Calu3 (cell line): Measurements from ENCODE around the gene FAM13B. TPM values are rescaled to one million over a fixed set of nuclear protein-coding genes. Genes with fewer than 3 reads are reported as not detected.

Source experiments
- BruUV-seq: library from RNA; stranded (reverse); fragments of 400-500 nt; replicated peaks from 2 replicates; lab custom pipeline; 2021; lab: Mats Ljungman, UMichigan
- CTCF ChIA-PET: fragments of 300-600 bp; sonication (Branson Sonifier 250); formaldehyde crosslinking; loops from one replicate; lab custom pipeline; 2022; ENCODE audit warnings: antibody characterized with exemption; lab: Charles Lee
- DNase-seq: peaks from one replicate; pipeline ENCODE4 v3.0.0; 2022
- H3K27ac Mint-ChIP-seq: one replicate; pipeline ENCODE4 v1.8.0; 2022; ENCODE audit warnings: mixed read lengths; ENCODE audit not compliant: unreplicated experiment
- H3K27me3 Mint-ChIP-seq: one replicate; pipeline ENCODE4 v1.8.0; 2022; ENCODE audit warnings: mixed read lengths; ENCODE audit not compliant: unreplicated experiment
- H3K36me3 Mint-ChIP-seq: one replicate; pipeline ENCODE4 v1.8.0; 2022; ENCODE audit warnings: mild to moderate bottlenecking, moderate library complexity, mixed read lengths; ENCODE audit not compliant: insufficient read depth, unreplicated experiment
- H3K4me1 Mint-ChIP-seq: one replicate; pipeline ENCODE4 v1.8.0; 2022; ENCODE audit warnings: mild to moderate bottlenecking, low read depth, mixed read lengths; ENCODE audit not compliant: unreplicated experiment
- H3K4me3 Mint-ChIP-seq: one replicate; pipeline ENCODE4 v1.8.0; 2022; ENCODE audit warnings: mild to moderate bottlenecking, low read depth, moderate library complexity, mixed read lengths; ENCODE audit not compliant: unreplicated experiment
- H3K9me3 Mint-ChIP-seq: one replicate; pipeline ENCODE4 v1.8.0; 2022; ENCODE audit warnings: low read depth, mixed read lengths; ENCODE audit not compliant: unreplicated experiment
- intact Hi-C: fragments of 100-400 bp; cut with micrococcal nuclease; formaldehyde crosslinking; loops from one replicate; pipeline ENCODE4 v1.10.0; 2022; ENCODE audit not compliant: unreplicated experiment
- total RNA-seq: library from RNA; stranded (reverse); gene quantifications from 2 replicates; pipeline ENCODE4 v1.2.3, GENCODE V29; 2022
- TF ChIP-seq, protein P1 (sequence below): fragments of 200-600 bp; IDR thresholded peaks from one replicate; pipeline ENCODE4 v1.8.0; 2022; ENCODE audit warnings: antibody characterized with exemption; ENCODE audit not compliant: unreplicated experiment

Gene FAM13B
- total RNA-seq, 1 experiment from 2014 or later = 34.9 TPM

GRCh38 chr5:138037271-138037670, 4.4 kb upstream of the FAM13B start:
- Mint-ChIP-seq H3K4me1 (peaks cover 15% of the 10 kb centered on the region), H3K9me3 (no peaks in the 10 kb centered on the region), H3K36me3 (peaks cover 21% of the 10 kb centered on the region), H3K27me3 (no peaks in the 10 kb centered on the region), H3K27ac (no peak overlapping the region), H3K4me3 (no peak overlapping the region)
- no TSS peak for BruUV-seq
- CTCF ChIA-PET = no interaction called here
- DNase-seq = no peak
- TF ChIP-seq, protein P1, sequence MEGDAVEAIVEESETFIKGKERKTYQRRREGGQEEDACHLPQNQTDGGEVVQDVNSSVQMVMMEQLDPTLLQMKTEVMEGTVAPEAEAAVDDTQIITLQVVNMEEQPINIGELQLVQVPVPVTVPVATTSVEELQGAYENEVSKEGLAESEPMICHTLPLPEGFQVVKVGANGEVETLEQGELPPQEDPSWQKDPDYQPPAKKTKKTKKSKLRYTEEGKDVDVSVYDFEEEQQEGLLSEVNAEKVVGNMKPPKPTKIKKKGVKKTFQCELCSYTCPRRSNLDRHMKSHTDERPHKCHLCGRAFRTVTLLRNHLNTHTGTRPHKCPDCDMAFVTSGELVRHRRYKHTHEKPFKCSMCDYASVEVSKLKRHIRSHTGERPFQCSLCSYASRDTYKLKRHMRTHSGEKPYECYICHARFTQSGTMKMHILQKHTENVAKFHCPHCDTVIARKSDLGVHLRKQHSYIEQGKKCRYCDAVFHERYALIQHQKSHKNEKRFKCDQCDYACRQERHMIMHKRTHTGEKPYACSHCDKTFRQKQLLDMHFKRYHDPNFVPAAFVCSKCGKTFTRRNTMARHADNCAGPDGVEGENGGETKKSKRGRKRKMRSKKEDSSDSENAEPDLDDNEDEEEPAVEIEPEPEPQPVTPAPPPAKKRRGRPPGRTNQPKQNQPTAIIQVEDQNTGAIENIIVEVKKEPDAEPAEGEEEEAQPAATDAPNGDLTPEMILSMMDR = no peak
- intact Hi-C loops = no loop called here

- peak overlapping the region; percentile 59 for H3K27ac Mint-ChIP-seq
- intact Hi-C loops = loop anchor here (1.0 kb wide), 2 partner anchors 32 to 97 kb away; no protein-coding TSS in a partner anchor
- no peaks in the 10 kb centered on the region for H3K27me3 Mint-ChIP-seq
- no peaks in the 10 kb centered on the region for H3K9me3 Mint-ChIP-seq
- TF ChIP-seq, protein P1 = peak; percentile 87
- BruUV-seq = no TSS peak
- CTCF ChIA-PET = interaction anchor here (0.6 to 1.7 kb wide), 11 partner anchors 10 to 543 kb away, joined by 3 to 20 read pairs (median 3); no protein-coding TSS in a partner anchor
- peaks cover 30% of the 10 kb centered on the region for H3K36me3 Mint-ChIP-seq
- no peak overlapping the region for H3K4me3 Mint-ChIP-seq
- peaks cover 22% of the 10 kb centered on the region for H3K4me1 Mint-ChIP-seq
- peak; percentile 80 for DNase-seq
These were observed 3.0 kb upstream of the FAM13B start for GRCh38 chr5:138035605-138036537.

- DNase-seq = no peak
- CTCF ChIA-PET = interaction anchor here (0.7 to 1.5 kb wide), 3 partner anchors 11 to 55 kb away, joined by 3 to 6 read pairs (median 3); no protein-coding TSS in a partner anchor
- TF ChIP-seq, protein P1 = no peak
- intact Hi-C loops = no loop called here
- BruUV-seq = no TSS peak
- Mint-ChIP-seq H3K36me3 (peaks cover 40% of the 10 kb centered on the region), H3K4me3 (peak overlapping the region; percentile 100), H3K27ac (peak overlapping the region; percentile 98), H3K4me1 (peaks cover 40% of the 10 kb centered on the region), H3K9me3 (no peaks in the 10 kb centered on the region), H3K27me3 (no peaks in the 10 kb centered on the region)
These were observed 1.0 kb upstream of the FAM13B start for GRCh38 chr5:138033907-138034306.

GRCh38 chr5:138033386-138033808, 518 bp upstream of the FAM13B start:
- peaks cover 40% of the 10 kb centered on the region for H3K36me3 Mint-ChIP-seq
- CTCF ChIA-PET = interaction anchor here (0.5 to 1.5 kb wide), 5 partner anchors 10 to 144 kb away, joined by 3 to 6 read pairs (median 3); no protein-coding TSS in a partner anchor
- TF ChIP-seq, protein P1 = no peak
- intact Hi-C loops = no loop called here
- no peaks in the 10 kb centered on the region for H3K27me3 Mint-ChIP-seq
- peaks cover 40% of the 10 kb centered on the region for H3K4me1 Mint-ChIP-seq
- H3K4me3 Mint-ChIP-seq = peak overlapping the region; percentile 100
- DNase-seq = no peak
- peak overlapping the region; percentile 98 for H3K27ac Mint-ChIP-seq
- no peaks in the 10 kb centered on the region for H3K9me3 Mint-ChIP-seq
- BruUV-seq = TSS peak; percentile 85
